Measurements from ENCODE around the gene GRID2. TPM values are rescaled to one million over a fixed set of nuclear protein-coding genes. Genes with fewer than 3 reads are reported as not detected.

Gene GRID2
- total RNA-seq, 1 donor from 2014 or later: not detected

- no peak for DNase-seq
- no peaks in the 10 kb centered on the region for H3K36me3 ChIP-seq
- no peak overlapping the region for H3K4me3 ChIP-seq
- intact Hi-C loops (cut with micrococcal nuclease): no loop called here
- no peaks in the 10 kb centered on the region for H3K4me1 ChIP-seq
- no peak overlapping the region for H3K27ac ChIP-seq (replicated peaks)
- no peaks in the 10 kb centered on the region for H3K27me3 ChIP-seq (ENCODE audit: low read depth)
- no peaks in the 10 kb centered on the region for H3K9me3 ChIP-seq (replicated peaks)
- TF ChIP-seq, protein P1, sequence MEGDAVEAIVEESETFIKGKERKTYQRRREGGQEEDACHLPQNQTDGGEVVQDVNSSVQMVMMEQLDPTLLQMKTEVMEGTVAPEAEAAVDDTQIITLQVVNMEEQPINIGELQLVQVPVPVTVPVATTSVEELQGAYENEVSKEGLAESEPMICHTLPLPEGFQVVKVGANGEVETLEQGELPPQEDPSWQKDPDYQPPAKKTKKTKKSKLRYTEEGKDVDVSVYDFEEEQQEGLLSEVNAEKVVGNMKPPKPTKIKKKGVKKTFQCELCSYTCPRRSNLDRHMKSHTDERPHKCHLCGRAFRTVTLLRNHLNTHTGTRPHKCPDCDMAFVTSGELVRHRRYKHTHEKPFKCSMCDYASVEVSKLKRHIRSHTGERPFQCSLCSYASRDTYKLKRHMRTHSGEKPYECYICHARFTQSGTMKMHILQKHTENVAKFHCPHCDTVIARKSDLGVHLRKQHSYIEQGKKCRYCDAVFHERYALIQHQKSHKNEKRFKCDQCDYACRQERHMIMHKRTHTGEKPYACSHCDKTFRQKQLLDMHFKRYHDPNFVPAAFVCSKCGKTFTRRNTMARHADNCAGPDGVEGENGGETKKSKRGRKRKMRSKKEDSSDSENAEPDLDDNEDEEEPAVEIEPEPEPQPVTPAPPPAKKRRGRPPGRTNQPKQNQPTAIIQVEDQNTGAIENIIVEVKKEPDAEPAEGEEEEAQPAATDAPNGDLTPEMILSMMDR (IDR thresholded peaks at IDR 0.05; ENCODE audit: borderline replicate concordance): no peak
Observed at GRCh38 chr4:92529510-92529909, 225.7 kb downstream of the GRID2 start.

DNA sequence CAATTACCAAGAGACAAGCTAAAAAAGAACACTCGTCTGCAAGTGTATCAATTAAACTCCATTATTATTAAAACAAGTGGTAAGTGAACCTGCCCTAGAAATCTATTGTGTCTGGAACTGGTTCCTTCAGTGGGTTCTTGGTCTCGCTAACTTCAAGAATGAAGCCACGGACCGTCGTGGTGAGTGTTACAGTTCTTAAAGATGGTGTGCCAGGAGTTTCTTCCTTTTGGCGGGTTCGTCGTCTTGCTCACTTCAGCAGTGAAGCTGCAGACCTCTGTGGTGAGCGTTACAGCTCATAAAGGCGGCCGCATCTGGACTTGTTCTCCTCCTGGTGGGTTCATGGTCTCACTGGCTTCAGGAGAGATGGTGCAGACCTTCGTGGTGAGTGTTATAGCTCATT is 231.8 kb downstream of the GRID2 start:
- Histone ChIP-seq H3K9me3 (replicated peaks) (peaks cover 19% of the 10 kb centered on the region), H3K36me3 (no peaks in the 10 kb centered on the region), H3K27me3 (ENCODE audit: low read depth) (no peaks in the 10 kb centered on the region), H3K4me1 (no peaks in the 10 kb centered on the region), H3K4me3 (no peak overlapping the region), H3K27ac (replicated peaks) (no peak overlapping the region)
- no peak for DNase-seq
- intact Hi-C loops (cut with micrococcal nuclease): no loop called here
- TF ChIP-seq, protein P1 (IDR thresholded peaks at IDR 0.05; ENCODE audit: borderline replicate concordance): no peak

- intact Hi-C loops (cut with micrococcal nuclease): no loop called here
- TF ChIP-seq, protein P1 (IDR thresholded peaks at IDR 0.05; ENCODE audit: borderline replicate concordance): no peak
- Histone ChIP-seq H3K9me3 (replicated peaks) (no peaks in the 10 kb centered on the region), H3K27me3 (ENCODE audit: low read depth) (no peaks in the 10 kb centered on the region), H3K4me3 (no peak overlapping the region), H3K36me3 (no peaks in the 10 kb centered on the region), H3K27ac (replicated peaks) (no peak overlapping the region), H3K4me1 (no peaks in the 10 kb centered on the region)
- DNase-seq: no peak
Observed at GRCh38 chr4:92551616-92552015, 247.8 kb downstream of the GRID2 start.

DNA sequence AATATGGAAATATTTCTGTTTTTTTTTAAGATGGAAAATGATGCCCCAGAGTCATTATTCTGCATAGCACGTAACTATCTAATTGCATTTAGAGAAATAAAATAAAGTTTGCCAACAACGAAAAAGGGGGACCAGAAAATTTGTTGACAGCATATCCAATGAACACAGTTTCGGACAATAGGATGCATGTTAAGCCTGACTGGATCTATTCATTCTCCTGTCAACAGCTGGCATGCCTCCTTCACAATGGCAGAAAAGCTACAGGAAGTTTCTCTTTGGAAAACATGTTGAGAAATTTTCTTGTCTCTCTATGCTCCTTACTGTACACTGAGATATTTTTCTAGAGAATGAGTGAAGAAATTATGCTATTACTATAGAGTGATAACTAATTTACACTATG is 262.5 kb downstream of the GRID2 start:
- TF ChIP-seq, protein P1 (IDR thresholded peaks at IDR 0.05; ENCODE audit: borderline replicate concordance): no peak
- no peak overlapping the region for H3K4me3 ChIP-seq
- intact Hi-C loops (cut with micrococcal nuclease): no loop called here
- no peak for DNase-seq
- no peaks in the 10 kb centered on the region for H3K27me3 ChIP-seq (ENCODE audit: low read depth)
- no peaks in the 10 kb centered on the region for H3K4me1 ChIP-seq
- H3K27ac ChIP-seq (replicated peaks): no peak overlapping the region
- peaks cover 24% of the 10 kb centered on the region for H3K9me3 ChIP-seq (replicated peaks)
- no peaks in the 10 kb centered on the region for H3K36me3 ChIP-seq

DNA sequence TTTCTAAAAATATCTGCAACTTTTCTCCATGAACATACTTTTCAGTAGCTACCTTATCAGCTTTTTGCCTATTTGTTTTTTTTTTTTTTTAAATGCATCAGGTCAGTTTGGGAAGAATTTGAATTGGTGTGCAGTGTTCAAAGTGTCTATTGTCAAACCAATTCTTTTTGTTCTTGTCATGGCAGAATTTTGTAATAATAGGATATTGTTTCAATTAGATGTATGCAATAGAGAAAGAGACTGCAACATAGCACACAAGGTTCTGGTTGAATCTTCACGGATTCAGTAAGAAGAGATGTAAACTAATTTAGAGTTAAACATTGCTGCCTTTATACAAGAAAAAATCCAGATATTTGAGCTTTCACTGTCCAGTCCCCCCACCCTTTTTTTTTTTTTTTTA is 277.1 kb downstream of the GRID2 start:
- intact Hi-C loops (cut with micrococcal nuclease): no loop called here
- Histone ChIP-seq H3K4me3 (no peak overlapping the region), H3K9me3 (replicated peaks) (peaks cover 2% of the 10 kb centered on the region), H3K36me3 (no peaks in the 10 kb centered on the region), H3K27ac (replicated peaks) (no peak overlapping the region), H3K4me1 (no peaks in the 10 kb centered on the region), H3K27me3 (ENCODE audit: low read depth) (no peaks in the 10 kb centered on the region)
- no peak for DNase-seq
- TF ChIP-seq, protein P1 (IDR thresholded peaks at IDR 0.05; ENCODE audit: borderline replicate concordance): no peak

- Histone ChIP-seq H3K4me3 (no peak overlapping the region), H3K27me3 (ENCODE audit: low read depth) (no peaks in the 10 kb centered on the region), H3K9me3 (replicated peaks) (peaks cover 7% of the 10 kb centered on the region), H3K4me1 (no peaks in the 10 kb centered on the region), H3K36me3 (no peaks in the 10 kb centered on the region), H3K27ac (replicated peaks) (no peak overlapping the region)
- TF ChIP-seq, protein P1 (IDR thresholded peaks at IDR 0.05; ENCODE audit: borderline replicate concordance): no peak
- intact Hi-C loops (cut with micrococcal nuclease): no loop called here
- no peak for DNase-seq
Observed at GRCh38 chr4:92599044-92599443, 295.3 kb downstream of the GRID2 start.

Data from left ventricle myocardium inferior (tissue), 1 donor.